Stimulated activated effector memory CD8-positive, alpha-beta T cell treated with anti-CD3 and anti-CD28 coated beads, Interleukin-12 subunit alpha, Interleukin-12 subunit beta, amount 100 ng/mL, for 72 hours (primary cell): Measurements from ENCODE around the gene MX2.
A peak's percentile ranks its signal among the peaks of the same experiment; 100 is the strongest.

Experiments
- ATAC-seq: fragments of 150-1000 bp; cut with Tn5 transposase; 2 replicates; pipeline ENCODE4 v1.10.0; 2021
- DNase-seq, 2 donors: peaks; one replicate each; pipeline ENCODE4 v3.0.0; 2021 to 2022; ENCODE audit warnings: low spot score in 2 of 2
- H3K27ac Mint-ChIP-seq: one replicate; pipeline ENCODE4 v1.8.0; 2022; ENCODE audit warnings: mild to moderate bottlenecking, mixed read lengths
- H3K36me3 Mint-ChIP-seq: one replicate; pipeline ENCODE4 v1.8.0; 2022; ENCODE audit warnings: mild to moderate bottlenecking, mixed read lengths
- H3K4me1 Mint-ChIP-seq: one replicate; pipeline ENCODE4 v1.8.0; 2022; ENCODE audit warnings: mixed read lengths
- H3K4me3 Mint-ChIP-seq: one replicate; pipeline ENCODE4 v1.8.0; 2022; ENCODE audit warnings: mild to moderate bottlenecking, mixed read lengths
- H3K9me3 Mint-ChIP-seq: one replicate; pipeline ENCODE4 v1.8.0; 2022; ENCODE audit warnings: mixed read lengths

Gene MX2

DNA sequence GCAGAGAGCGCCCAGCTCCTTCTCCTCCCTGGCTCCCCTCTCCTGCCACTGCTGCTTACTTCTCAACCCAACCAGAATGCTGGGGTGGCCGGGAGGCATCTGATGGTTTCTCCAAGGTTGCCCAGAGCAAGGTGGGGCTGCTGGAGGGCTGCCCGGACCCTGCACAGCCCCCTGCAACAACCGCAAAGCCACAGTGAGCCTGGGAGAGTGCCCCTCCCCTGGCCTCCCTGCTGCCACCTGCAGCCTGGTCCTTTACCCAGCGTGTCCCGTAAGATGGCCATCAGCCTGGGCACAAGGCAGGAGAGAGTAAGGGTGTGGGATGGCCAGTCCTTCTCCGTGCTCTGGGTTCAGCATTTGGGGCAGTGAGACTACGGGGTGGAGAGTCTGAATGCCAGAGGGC is 17.0 kb downstream of the MX2 start:
- no peak overlapping the region for H3K4me3 Mint-ChIP-seq
- H3K27ac Mint-ChIP-seq = peak overlapping the region; percentile 37
- ATAC-seq (no peak), DNase-seq (no peak)
- H3K36me3 Mint-ChIP-seq = peaks cover 9% of the 10 kb centered on the region
- H3K4me1 Mint-ChIP-seq = peaks cover 17% of the 10 kb centered on the region
- H3K9me3 Mint-ChIP-seq = no peaks in the 10 kb centered on the region

DNA sequence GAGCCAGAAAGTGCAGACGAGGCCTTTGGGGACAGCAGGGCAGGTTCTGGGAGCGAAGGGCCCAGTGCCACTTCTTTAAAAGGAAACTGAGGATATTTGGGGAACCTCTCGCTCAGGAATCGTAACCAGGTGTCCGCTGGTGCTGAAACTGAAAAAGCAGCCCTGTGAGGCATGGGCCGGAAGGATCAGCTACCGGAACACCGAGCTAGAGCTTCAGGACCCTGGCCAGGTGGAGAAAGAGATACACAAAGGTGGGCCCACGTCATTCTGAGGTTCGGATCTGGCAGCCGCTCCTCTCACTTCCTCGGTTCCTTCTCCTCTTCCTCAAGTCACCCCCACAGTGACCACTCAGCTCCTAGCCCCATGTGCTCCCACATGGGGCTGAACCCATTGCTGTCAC is 18.1 kb downstream of the MX2 start:
- peaks cover 9% of the 10 kb centered on the region for H3K36me3 Mint-ChIP-seq
- ATAC-seq (no peak), DNase-seq (no peak)
- H3K27ac Mint-ChIP-seq = peak overlapping the region; percentile 67
- peaks cover 14% of the 10 kb centered on the region for H3K4me1 Mint-ChIP-seq
- H3K9me3 Mint-ChIP-seq = no peaks in the 10 kb centered on the region
- H3K4me3 Mint-ChIP-seq = no peak overlapping the region

DNA sequence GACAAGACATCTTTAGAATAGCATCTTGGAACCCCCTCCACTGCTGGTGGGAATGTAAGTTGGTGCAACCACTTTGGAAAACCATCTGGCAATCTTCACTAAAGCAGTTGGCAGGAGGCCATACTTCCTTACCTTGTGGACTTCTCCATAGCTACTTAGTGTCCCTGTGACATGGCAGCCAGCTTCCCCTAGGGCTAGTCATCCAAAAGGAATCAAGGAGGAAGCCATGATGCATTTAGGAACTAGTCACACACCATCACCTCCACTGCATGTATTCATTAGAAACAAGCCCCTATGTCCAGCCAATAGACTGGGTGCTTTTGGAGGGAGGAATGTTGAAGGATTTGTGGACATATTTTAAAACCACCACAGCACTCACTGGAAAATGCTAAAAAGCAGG is 19.9 kb downstream of the MX2 start:
- H3K36me3 Mint-ChIP-seq = peaks cover 19% of the 10 kb centered on the region

DNA sequence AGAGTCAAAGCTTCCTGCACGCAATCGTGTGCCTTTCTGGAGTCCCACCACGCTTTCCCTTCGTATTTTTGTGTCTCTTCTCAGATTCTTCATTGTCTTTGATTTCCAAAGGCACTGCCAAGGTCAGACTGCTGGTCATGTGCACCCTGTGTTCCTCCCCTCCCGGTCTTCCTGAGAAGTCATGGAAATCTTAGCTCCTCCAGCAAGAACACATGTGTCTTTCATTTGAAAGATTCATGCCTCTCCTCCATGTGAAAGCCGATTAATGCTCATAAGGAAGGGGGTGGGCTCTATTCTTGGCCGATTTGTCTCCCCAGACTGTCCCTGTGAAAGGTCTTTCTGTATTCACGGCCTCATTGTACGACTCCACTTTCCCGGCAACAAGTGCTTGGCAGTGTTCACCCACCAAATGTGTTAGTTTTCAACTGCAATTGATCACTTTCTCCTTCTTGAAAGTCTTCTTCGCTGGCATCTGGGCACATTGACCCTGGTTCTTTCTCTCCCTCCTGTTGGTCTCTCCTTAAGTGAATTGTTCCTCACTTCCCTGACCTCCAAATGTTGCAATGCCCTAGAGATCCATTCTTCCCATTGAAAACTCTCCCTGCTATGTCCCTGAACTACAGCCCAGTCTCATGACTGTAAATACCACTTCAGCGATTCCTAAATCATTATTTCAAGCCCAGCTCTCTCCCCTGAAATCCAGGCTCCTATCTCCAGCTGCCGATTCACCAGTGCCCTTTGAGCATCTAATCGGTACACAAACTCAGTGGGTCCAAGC is 25.4 kb downstream of the MX2 start:
- ATAC-seq (no peak), DNase-seq (no peak)
- peaks cover 25% of the 10 kb centered on the region for H3K4me1 Mint-ChIP-seq
- peak overlapping the region; percentile 71 for H3K27ac Mint-ChIP-seq
- peaks cover 28% of the 10 kb centered on the region for H3K36me3 Mint-ChIP-seq
- no peak overlapping the region for H3K4me3 Mint-ChIP-seq
- H3K9me3 Mint-ChIP-seq = no peaks in the 10 kb centered on the region

More for the DNA sequence above, 19.9 kb downstream of the MX2 start:
- DNase-seq (no peak), ATAC-seq (no peak)
- H3K27ac Mint-ChIP-seq = no peak overlapping the region
- no peak overlapping the region for H3K4me3 Mint-ChIP-seq
- no peaks in the 10 kb centered on the region for H3K9me3 Mint-ChIP-seq
- H3K4me1 Mint-ChIP-seq = peaks cover 12% of the 10 kb centered on the region

DNA sequence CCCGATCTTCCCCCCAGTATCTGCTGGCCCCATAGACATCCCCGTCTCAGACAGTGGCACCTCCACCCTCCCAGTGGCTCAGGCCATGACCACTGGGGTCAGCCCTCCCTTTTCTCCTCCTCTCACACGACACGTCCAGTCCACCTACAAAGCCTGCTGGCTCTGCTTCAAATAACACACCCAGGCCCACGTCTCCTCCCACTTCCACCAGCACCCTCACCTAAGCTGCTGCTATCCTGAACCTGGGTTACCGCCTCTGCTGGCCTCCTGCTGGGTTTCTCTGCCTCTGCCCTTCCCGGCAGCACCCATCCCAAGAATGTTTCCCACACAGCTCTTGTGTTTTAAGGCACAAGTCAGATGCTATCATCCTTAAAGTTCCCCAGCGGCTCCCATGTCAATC is 26.0 kb downstream of the MX2 start:
- H3K36me3 Mint-ChIP-seq = peaks cover 24% of the 10 kb centered on the region
- no peak for ATAC-seq
- peaks cover 25% of the 10 kb centered on the region for H3K4me1 Mint-ChIP-seq
- no peak for DNase-seq
- H3K9me3 Mint-ChIP-seq = no peaks in the 10 kb centered on the region
- no peak overlapping the region for H3K4me3 Mint-ChIP-seq
- no peak overlapping the region for H3K27ac Mint-ChIP-seq

DNA sequence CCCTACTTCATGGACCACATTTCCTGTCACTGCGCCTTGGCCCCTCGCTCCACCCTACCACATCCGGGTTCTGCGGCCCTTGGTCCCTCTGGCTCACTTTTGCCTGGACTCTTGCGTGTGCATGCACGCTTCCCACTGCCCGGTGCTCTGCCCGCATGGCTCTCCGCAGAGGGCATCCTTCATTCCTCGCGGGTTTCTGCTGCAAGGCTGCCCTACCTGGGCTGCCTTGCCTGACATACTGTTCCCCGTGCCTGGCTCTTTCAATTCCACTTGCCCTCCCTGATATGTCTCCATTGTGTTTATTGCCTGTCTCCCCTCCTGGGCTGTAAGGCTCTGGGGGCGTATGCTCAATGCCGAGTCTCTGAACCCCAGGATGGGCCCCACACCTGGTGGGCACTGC is 26.4 kb downstream of the MX2 start:
- ATAC-seq (no peak), DNase-seq (no peak)
- peaks cover 25% of the 10 kb centered on the region for H3K4me1 Mint-ChIP-seq
- H3K9me3 Mint-ChIP-seq = no peaks in the 10 kb centered on the region
- H3K27ac Mint-ChIP-seq = no peak overlapping the region
- H3K4me3 Mint-ChIP-seq = no peak overlapping the region
- H3K36me3 Mint-ChIP-seq = peaks cover 22% of the 10 kb centered on the region

DNA sequence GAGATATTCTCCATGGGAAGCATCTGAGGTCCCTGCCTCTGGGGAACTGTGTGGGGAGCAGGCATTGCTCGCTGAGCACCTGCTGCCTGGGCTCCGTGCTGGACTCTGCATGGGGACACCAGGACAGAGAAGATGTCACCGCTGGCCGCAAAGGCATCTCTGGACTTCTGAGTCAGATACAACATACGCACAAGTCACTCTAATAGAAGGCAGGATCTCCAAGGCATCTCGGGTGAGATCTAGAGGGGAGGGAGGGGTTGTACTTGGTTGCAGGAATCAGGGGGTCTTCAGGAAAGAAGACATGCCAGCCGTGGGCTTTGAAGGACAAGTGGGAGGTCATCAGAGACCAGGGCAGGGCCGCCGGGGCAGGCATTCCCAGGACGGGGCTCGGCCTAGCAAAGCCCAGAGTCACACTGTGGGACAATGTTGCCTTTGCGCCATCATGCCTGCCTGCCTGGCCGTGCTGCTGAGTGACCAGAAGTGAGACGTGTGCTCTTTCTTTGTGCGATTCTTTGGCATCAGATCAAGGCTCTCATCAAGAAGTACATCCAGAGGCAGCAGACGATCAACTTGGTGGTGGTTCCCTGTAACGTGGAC is 28.3 kb downstream of the MX2 start:
- H3K4me1 Mint-ChIP-seq = peaks cover 25% of the 10 kb centered on the region
- H3K36me3 Mint-ChIP-seq = peaks cover 30% of the 10 kb centered on the region
- DNase-seq (no peak), ATAC-seq (no peak)
- no peaks in the 10 kb centered on the region for H3K9me3 Mint-ChIP-seq
- H3K27ac Mint-ChIP-seq = peak overlapping the region; percentile 48
- no peak overlapping the region for H3K4me3 Mint-ChIP-seq

DNA sequence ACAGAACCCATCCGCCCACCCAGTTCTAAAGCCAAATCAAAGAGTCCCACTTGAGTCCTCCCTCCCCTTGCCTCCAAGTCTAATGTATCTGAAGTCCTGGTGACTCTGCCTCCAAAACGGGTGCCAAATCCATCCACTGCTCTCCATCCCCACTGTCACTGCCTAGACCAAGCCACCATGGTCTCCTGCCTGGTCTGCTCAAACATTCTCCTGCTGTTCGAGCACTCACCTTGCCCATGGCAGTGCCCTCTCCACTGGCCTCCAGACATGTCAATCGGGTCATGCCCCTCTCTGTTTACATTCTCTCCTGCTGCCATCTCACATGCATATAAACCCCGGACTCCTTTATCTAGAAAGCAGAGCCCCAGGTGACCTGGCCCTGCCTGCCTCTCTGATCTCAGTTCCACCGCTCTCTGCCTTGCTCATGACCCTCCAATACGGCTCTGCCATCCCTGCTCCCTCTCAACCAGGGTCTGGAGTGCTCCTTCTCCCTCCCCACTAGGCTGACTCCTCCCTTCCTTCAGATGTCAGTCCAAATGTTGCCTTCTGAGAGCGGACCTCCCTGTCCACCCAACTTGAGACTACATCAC is 32.1 kb downstream of the MX2 start:
- no peak overlapping the region for H3K4me3 Mint-ChIP-seq
- H3K4me1 Mint-ChIP-seq = peaks cover under 1% of the 10 kb centered on the region
- ATAC-seq (no peak), DNase-seq (no peak)
- H3K36me3 Mint-ChIP-seq = peaks cover 57% of the 10 kb centered on the region
- no peaks in the 10 kb centered on the region for H3K9me3 Mint-ChIP-seq
- peak overlapping the region; percentile 56 for H3K27ac Mint-ChIP-seq

DNA sequence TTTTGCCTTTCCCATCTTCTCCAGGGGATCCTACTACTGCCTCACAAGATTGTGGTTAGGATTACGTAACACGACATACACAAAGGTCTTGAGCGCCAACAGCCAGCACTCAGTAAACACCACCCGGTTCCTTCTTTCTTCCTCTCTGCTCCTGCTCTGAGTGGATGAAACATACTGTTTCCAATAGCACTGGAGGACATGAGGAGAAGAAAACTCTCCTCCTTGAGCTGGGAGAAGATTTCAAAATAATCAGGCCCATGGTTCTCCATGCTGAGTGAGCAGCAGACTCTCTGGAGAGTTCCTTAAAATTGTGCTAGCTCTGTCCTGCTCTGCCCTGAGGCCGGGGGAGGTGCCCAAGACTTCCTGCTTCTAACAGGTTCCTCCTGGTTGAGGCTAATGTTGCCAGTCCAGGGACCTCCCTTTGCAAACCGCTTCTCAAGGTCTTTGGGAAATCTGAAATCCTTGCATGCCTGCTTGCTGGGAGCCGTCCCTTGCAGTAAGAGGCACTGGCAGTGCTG is 34.8 kb downstream of the MX2 start:
- ATAC-seq (no peak), DNase-seq (no peak)
- H3K9me3 Mint-ChIP-seq = no peaks in the 10 kb centered on the region
- H3K27ac Mint-ChIP-seq = peak overlapping the region; percentile 27
- H3K4me3 Mint-ChIP-seq = no peak overlapping the region
- no peaks in the 10 kb centered on the region for H3K4me1 Mint-ChIP-seq
- H3K36me3 Mint-ChIP-seq = peaks cover 60% of the 10 kb centered on the region

DNA sequence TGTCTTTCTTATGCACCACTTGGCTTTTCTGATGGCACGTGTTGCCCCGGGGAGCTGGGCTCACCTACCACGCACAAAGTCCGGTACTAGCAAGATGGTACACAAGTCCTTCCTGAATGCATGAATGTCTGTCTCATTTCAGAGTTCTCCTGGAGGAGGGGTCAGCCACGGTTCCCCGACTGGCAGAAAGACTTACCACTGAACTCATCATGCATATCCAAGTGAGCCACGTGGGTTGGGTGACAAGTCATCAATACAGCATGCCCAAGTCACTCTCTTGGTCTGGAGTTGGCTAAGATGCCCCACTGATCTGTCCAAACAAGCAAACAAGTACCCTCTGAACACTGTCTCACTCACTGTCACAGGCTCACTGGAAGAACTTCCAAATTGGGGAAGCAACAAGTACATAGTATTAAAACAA is 35.7 kb downstream of the MX2 start:
- H3K36me3 Mint-ChIP-seq = peaks cover 54% of the 10 kb centered on the region
- no peak overlapping the region for H3K4me3 Mint-ChIP-seq
- DNase-seq (no peak), ATAC-seq (no peak)
- H3K9me3 Mint-ChIP-seq = no peaks in the 10 kb centered on the region
- no peak overlapping the region for H3K27ac Mint-ChIP-seq
- no peaks in the 10 kb centered on the region for H3K4me1 Mint-ChIP-seq

DNA sequence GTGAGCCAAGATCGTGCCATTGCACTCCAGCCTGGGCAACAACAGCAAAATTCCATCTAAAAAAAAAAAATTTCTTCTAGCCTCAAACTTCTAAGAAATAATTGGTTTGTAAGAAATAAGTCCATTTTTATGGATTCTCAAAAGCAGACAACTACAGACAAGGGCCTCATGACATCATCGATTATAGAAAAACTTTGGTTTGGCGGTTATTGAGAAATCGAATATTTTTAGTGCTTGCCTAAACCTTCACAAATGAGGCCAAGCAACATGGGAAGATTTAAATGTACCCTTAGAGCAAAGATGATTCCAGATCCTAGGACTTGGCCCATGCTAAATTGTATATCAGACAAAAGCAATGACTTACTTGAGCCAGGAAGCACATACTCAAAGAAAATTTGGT is 36.4 kb downstream of the MX2 start:
- Mint-ChIP-seq H3K27ac (no peak overlapping the region), H3K9me3 (no peaks in the 10 kb centered on the region), H3K4me1 (no peaks in the 10 kb centered on the region), H3K4me3 (no peak overlapping the region), H3K36me3 (peaks cover 53% of the 10 kb centered on the region)
- no peak for DNase-seq
- ATAC-seq = no peak

DNA sequence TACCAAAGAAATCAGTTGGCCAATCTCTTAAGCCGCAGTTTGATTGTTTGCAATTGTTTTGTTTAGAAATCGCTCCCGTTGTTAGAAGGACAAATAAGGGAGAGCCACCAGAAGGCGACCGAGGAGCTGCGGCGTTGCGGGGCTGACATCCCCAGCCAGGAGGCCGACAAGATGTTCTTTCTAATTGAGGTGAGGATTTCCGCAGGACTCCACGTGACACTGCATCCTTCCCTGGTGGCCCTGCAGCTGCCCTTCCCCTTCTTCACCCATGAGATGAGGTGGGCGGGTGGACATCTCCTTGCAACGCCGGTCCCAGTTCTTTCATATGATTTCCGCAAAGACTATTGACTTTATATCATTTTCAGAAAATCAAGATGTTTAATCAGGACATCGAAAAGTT is 37.0 kb downstream of the MX2 start:
- no peaks in the 10 kb centered on the region for H3K4me1 Mint-ChIP-seq
- no peak overlapping the region for H3K27ac Mint-ChIP-seq
- H3K4me3 Mint-ChIP-seq = no peak overlapping the region
- DNase-seq (no peak), ATAC-seq (no peak)
- peaks cover 47% of the 10 kb centered on the region for H3K36me3 Mint-ChIP-seq
- H3K9me3 Mint-ChIP-seq = no peaks in the 10 kb centered on the region

DNA sequence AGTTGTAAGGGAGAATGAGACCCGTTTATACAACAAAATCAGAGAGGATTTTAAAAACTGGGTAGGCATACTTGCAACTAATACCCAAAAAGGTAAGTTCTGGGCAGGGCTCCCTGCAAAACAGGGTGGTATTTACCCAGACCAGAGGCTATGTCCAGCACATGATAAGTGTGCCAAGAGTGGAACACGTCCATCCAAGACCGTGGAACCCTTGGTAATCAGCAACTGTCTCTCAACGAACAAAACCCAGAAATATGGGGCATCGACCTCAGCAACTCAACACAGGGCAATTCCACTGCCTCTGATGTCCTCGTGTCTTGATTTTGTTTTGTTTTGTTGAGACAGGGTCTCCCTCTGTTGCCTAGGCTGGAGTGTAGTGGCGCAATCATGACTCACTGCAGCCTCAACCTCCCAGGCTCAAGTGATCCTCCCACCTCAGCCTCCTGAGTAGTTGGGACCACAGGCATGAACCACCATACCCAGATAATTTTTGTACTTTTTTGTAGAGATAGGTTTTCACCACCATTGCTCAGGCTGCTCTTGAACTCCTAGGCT is 37.5 kb downstream of the MX2 start:
- H3K4me3 Mint-ChIP-seq = no peak overlapping the region
- ATAC-seq (no peak), DNase-seq (no peak)
- H3K27ac Mint-ChIP-seq = no peak overlapping the region
- H3K9me3 Mint-ChIP-seq = no peaks in the 10 kb centered on the region
- H3K4me1 Mint-ChIP-seq = no peaks in the 10 kb centered on the region
- peaks cover 48% of the 10 kb centered on the region for H3K36me3 Mint-ChIP-seq

DNA sequence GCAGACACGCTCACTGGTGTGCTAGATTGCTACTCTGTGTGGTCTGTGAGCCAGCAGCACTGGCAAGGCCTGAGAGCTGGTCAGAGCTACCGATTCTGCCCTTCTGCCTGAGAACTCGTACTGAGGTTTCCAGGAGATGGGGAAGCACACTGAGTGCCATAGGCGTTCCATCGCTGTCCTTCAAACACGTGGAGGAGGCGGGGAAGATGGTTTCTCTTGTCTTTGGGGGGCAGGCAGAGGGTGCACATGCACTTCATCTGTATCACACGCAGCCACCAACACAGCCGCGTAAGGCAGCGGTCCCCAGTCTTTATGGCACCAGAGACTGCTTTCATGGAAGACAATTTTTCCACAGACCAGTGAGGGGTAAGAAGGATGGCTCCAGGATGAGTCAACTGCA is 40.4 kb downstream of the MX2 start:
- no peaks in the 10 kb centered on the region for H3K4me1 Mint-ChIP-seq
- no peaks in the 10 kb centered on the region for H3K9me3 Mint-ChIP-seq
- no peak for DNase-seq
- no peak overlapping the region for H3K4me3 Mint-ChIP-seq
- H3K36me3 Mint-ChIP-seq = peaks cover 46% of the 10 kb centered on the region
- H3K27ac Mint-ChIP-seq = no peak overlapping the region
- ATAC-seq = no peak

DNA sequence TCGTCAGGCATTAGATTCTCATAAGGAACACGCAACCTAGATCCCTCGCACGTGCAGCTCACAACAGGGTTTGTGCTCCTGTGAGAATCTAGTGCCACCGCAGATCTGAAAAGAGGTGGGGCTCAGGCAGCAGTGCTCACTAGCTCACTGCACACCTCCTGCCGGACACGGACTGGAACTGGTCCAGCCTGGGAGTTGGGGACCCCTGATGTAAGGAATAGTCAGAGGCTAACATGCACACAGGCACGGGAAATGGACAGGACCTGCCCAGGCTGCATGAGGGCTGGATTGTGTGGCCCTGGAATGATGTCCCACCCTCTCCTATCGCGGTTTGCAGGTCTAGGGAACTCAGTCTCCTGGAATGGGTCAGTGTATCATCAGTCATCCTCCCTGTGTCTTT is 41.0 kb downstream of the MX2 start:
- Mint-ChIP-seq H3K9me3 (no peaks in the 10 kb centered on the region), H3K36me3 (peaks cover 46% of the 10 kb centered on the region), H3K4me3 (no peak overlapping the region), H3K27ac (no peak overlapping the region), H3K4me1 (no peaks in the 10 kb centered on the region)
- ATAC-seq = no peak
- no peak for DNase-seq

DNA sequence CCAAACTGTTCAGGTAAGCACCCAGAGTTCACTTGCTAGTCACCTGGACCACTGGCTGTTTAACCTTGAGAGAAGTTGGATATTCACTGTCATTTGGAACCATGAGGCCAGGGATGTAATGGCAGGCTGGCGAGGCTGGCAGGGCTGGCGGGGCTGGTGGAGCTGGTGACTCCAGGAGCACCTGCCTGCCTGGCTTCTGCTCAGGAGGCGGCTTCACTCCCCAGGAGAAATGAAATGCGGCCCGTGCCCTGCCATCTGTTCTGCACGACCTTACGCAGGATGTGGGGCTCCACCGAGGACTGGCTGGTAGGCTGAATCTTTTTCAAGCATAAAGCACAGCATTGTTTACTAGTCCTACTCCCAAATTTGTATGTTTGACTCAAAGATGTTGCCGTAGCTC is 41.5 kb downstream of the MX2 start:
- ATAC-seq = no peak
- Mint-ChIP-seq H3K4me1 (no peaks in the 10 kb centered on the region), H3K27ac (no peak overlapping the region), H3K4me3 (no peak overlapping the region), H3K36me3 (peaks cover 46% of the 10 kb centered on the region), H3K9me3 (no peaks in the 10 kb centered on the region)
- no peak for DNase-seq
